OCI-LY3 (cell line): ENCODE measurements around the gene TAF1D.

Experiments
- H2AFZ ChIP-seq: fragments of 200-600, 300-600 bp; shearing (Covaris generic); 2 replicates; pipeline ENCODE4 v1.6.0; 2014; ENCODE audit warnings: antibody characterized with exemption, low read depth, low read length
- H3K27ac ChIP-seq: fragments of 200-600, 300-600 bp; sonication (generic); 2 replicates; pipeline ENCODE4 v1.5.1; 2014; ENCODE audit warnings: mild to moderate bottlenecking, low read length, moderate library complexity, mixed read lengths
- H3K27me3 ChIP-seq: fragments of 200-600, 300-600 bp; sonication (generic); 2 replicates; pipeline ENCODE4 v1.6.1; 2014; ENCODE audit warnings: low read depth, low read length, mixed read lengths
- H3K36me3 ChIP-seq: fragments of 200-600, 300-600 bp; sonication (generic); replicated peaks from 2 replicates; pipeline ENCODE3; 2014; ENCODE audit warnings: low read depth, low read length, mixed read lengths
- H3K4me1 ChIP-seq: fragments of 300-600, 200-600 bp; sonication (generic); 2 replicates; pipeline ENCODE4 v1.6.1; 2014; ENCODE audit warnings: low read length, mixed read lengths
- H3K4me2 ChIP-seq: fragments of 200-600, 300-600 bp; sonication (generic); 2 replicates; pipeline ENCODE4 v1.6.1; 2014; ENCODE audit warnings: low read length, mixed read lengths
- H3K4me3 ChIP-seq: fragments of 300-600, 200-600 bp; sonication (generic); 2 replicates; pipeline ENCODE4 v1.5.1; 2014; ENCODE audit warnings: antibody characterized with exemption, mild to moderate bottlenecking, low read length, moderate library complexity
- H3K79me2 ChIP-seq: fragments of 300-600, 200-600 bp; shearing (Covaris generic); 2 replicates; pipeline ENCODE4 v1.6.1; 2014; ENCODE audit warnings: mild to moderate bottlenecking, low read length, mixed read lengths
- H3K9ac ChIP-seq: fragments of 300-600, 200-600 bp; shearing (Covaris generic); 2 replicates; pipeline ENCODE4 v1.6.0; 2014; ENCODE audit warnings: mild to moderate bottlenecking, low read length, moderate library complexity
- H3K9me3 ChIP-seq: fragments of 200-600, 300-600 bp; shearing (Covaris generic); 2 replicates; pipeline ENCODE4 v1.6.1; 2014; ENCODE audit warnings: low read length, mixed read lengths; ENCODE audit not compliant: insufficient read depth
- H4K20me1 ChIP-seq: fragments of 200-600, 300-600 bp; sonication (generic); 2 replicates; pipeline ENCODE4 v1.6.1; 2016; ENCODE audit warnings: low read length, mixed read lengths; ENCODE audit not compliant: insufficient read depth
- CTCF ChIP-seq: fragments of 200-600, 300-600 bp; sonication (generic); IDR thresholded peaks from 2 replicates; pipeline ENCODE4 v1.5.1; 2014; ENCODE audit warnings: antibody characterized with exemption, low read length, low read depth
- EZH2phosphoT487 ChIP-seq: fragments of 200-600 bp; shearing (Covaris generic); IDR thresholded peaks from 2 replicates; pipeline ENCODE4 v1.6.1; 2018; ENCODE audit warnings: antibody characterized with exemption, mixed run types, low read depth

TAF1D gene

GRCh38 chr11:93738647-93739081 is 2.6 kb downstream of the TAF1D start:
- Histone ChIP-seq H3K36me3 (peaks cover 68% of the 10 kb centered on the region), H3K79me2 (peaks cover 93% of the 10 kb centered on the region), H3K4me2 (peak overlapping the region; percentile 95), H3K9me3 (no peaks in the 10 kb centered on the region), H4K20me1 (peaks cover 58% of the 10 kb centered on the region), H3K4me3 (peak overlapping the region; percentile 90), H2AFZ (no peak overlapping the region), H3K27ac (peak overlapping the region; percentile 87), H3K9ac (peak overlapping the region; percentile 98), H3K27me3 (no peaks in the 10 kb centered on the region), H3K4me1 (peaks cover 55% of the 10 kb centered on the region)
- TF ChIP-seq EZH2phosphoT487, result no peak
- no peak for TF ChIP-seq CTCF

- H4K20me1 ChIP-seq, result peaks cover 64% of the 10 kb centered on the region
- H3K4me3 ChIP-seq, result peak overlapping the region; percentile 90
- H3K36me3 ChIP-seq, result peaks cover 74% of the 10 kb centered on the region
- no peak for TF ChIP-seq CTCF
- TF ChIP-seq EZH2phosphoT487, result no peak
- H3K9me3 ChIP-seq, result no peaks in the 10 kb centered on the region
- H2AFZ ChIP-seq, result no peak overlapping the region
- H3K9ac ChIP-seq, result peak overlapping the region; percentile 98
- peaks cover 95% of the 10 kb centered on the region for H3K79me2 ChIP-seq
- H3K4me1 ChIP-seq, result peaks cover 56% of the 10 kb centered on the region
- H3K4me2 ChIP-seq, result peak overlapping the region; percentile 95
- H3K27me3 ChIP-seq, result no peaks in the 10 kb centered on the region
- peak overlapping the region; percentile 87 for H3K27ac ChIP-seq
These were observed 3.2 kb downstream of the TAF1D start for GRCh38 chr11:93737904-93738612.

GRCh38 chr11:93736129-93736528 is 5.2 kb downstream of the TAF1D start:
- H3K4me3 ChIP-seq, result no peak overlapping the region
- H3K9me3 ChIP-seq, result no peaks in the 10 kb centered on the region
- H3K27ac ChIP-seq, result no peak overlapping the region
- no peak overlapping the region for H3K4me2 ChIP-seq
- TF ChIP-seq EZH2phosphoT487 (no peak), CTCF (no peak)
- H3K9ac ChIP-seq, result no peak overlapping the region
- no peak overlapping the region for H2AFZ ChIP-seq
- H3K27me3 ChIP-seq, result no peaks in the 10 kb centered on the region
- peaks cover 81% of the 10 kb centered on the region for H4K20me1 ChIP-seq
- peaks cover 93% of the 10 kb centered on the region for H3K79me2 ChIP-seq
- peaks cover 94% of the 10 kb centered on the region for H3K36me3 ChIP-seq
- peaks cover 51% of the 10 kb centered on the region for H3K4me1 ChIP-seq

- Histone ChIP-seq H4K20me1 (peaks cover 86% of the 10 kb centered on the region), H3K9me3 (no peaks in the 10 kb centered on the region), H3K4me3 (no peak overlapping the region), H3K27ac (no peak overlapping the region), H3K9ac (no peak overlapping the region), H2AFZ (no peak overlapping the region), H3K27me3 (no peaks in the 10 kb centered on the region), H3K79me2 (peaks cover 88% of the 10 kb centered on the region), H3K4me2 (no peak overlapping the region), H3K36me3 (peaks cover 99% of the 10 kb centered on the region), H3K4me1 (peaks cover 51% of the 10 kb centered on the region)
- TF ChIP-seq EZH2phosphoT487, result no peak
- TF ChIP-seq CTCF, result no peak
These were observed 5.7 kb downstream of the TAF1D start for GRCh38 chr11:93735627-93736026.
